ENCODE measurements around the gene TRIO.

Gene TRIO

DNA sequence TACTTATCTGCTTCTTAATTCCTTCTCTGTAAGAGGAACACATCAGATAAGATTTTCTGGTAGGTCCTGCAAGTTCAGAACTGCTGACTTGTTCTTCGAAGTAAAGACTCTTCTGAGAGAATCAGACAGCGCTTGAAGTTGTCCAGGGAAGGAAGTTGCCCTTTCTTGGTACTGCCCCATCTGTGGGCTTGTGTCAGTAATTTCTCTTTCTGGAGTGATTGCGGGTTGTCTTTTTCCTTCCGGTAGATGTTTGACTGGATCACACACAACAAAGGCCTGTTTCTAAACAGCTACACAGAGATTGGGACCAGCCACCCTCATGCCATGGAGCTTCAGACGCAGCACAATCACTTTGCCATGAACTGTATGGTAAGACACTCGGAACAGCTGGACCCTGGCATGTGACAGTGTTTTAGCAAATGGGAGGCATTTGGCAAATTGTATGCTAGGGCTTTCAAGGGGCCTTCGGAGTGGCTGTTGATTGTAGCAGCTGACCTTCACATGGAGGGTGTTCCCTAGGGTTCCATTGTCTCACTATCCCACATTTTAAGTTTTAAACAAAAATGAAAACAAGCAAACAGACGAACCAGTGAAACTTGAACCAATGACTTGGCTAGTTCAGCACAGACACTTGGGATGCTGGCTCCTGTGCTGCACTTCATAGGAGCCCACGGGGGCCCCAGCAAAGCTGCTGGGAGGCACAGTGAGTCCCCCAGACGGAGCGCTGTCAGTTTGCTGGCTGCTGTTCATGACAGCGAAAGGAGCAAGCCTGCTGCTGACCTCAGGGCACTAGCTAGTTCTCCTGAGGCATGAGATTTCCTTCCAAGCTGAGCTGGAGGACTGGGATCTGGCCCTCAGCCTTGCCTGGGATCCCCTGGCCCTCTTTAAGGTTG lies 149.9 kb downstream of the TRIO start:
- no peak overlapping the region for H3K27ac ChIP-seq (replicated peaks; ENCODE audit: low read length)
- H3K79me1 ChIP-seq (ENCODE audit: low read depth, low read length) = no peaks in the 10 kb centered on the region
- peaks cover 14 to 92% of the 10 kb centered on the region in 2 donors for H3K36me3 ChIP-seq (replicated peaks in 1 of 2; ENCODE audit: control insufficient read depth in 2 of 2, insufficient read depth in 2 of 2, low read length in 2 of 2)

DNA sequence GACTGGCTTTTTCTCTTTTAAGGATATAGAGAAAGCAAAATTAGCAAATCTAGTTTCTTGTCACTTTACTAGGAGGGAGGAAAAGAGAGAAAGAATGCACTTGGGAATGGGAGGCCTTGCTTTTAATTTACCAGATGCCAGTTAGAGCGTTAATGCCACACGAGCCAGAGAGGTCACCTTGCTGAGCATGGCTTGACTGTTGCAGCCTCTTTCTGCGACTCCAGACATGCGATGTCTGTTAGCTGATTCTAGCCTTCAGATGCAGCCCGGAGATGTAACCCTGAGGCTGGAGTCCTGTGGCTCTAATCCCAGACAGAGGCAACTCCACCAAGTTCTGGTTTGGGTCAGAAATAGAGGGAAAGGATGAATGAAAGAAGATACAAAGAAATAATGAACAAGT lies 152.5 kb downstream of the TRIO start:
- no peaks in the 10 kb centered on the region for H3K9me3 ChIP-seq (replicated peaks in 1 of 2; ENCODE audit: control insufficient read depth in 2 of 2, insufficient read depth in 1 of 2, low read depth in 1 of 2, low read length in 2 of 2)
- peaks cover 13 to 97% of the 10 kb centered on the region in 2 donors for H3K36me3 ChIP-seq (replicated peaks in 1 of 2; ENCODE audit: control insufficient read depth in 2 of 2, insufficient read depth in 2 of 2, low read length in 2 of 2)
- H3K9ac ChIP-seq (ENCODE audit: low read depth, low read length, poor library complexity) = no peak overlapping the region
- WGBS, 2 donors (ENCODE audit: extremely low coverage in 2 of 2, insufficient read length in 2 of 2, insufficient replicate concordance in 1 of 2) = no CpG with 5 or more reads among the region's 5 CpGs
- H2BK12ac ChIP-seq (ENCODE audit: low read length) = no peak overlapping the region
- no peak overlapping the region for H2AK5ac ChIP-seq (ENCODE audit: low read depth, low read length)
- H3K27me3 ChIP-seq (ENCODE audit: control insufficient read depth in 3 of 3, insufficient read depth in 3 of 3, low read depth in 1 of 3, low read length in 3 of 3) = peaks cover 0 to 2% (median 0%) of the 10 kb centered on the region in 3 experiments
- H2BK5ac ChIP-seq (ENCODE audit: low read length) = no peak overlapping the region
- H3K4me3 ChIP-seq (ENCODE audit: low read length in 2 of 2) = no peak overlapping the region
- H4K8ac ChIP-seq (ENCODE audit: low read depth, low read length) = no peak overlapping the region
- H3K18ac ChIP-seq (ENCODE audit: low read length) = no peak overlapping the region
- H2BK15ac ChIP-seq (ENCODE audit: low read length) = no peak overlapping the region
- H3K4me2 ChIP-seq (ENCODE audit: insufficient read depth, low read length, poor library complexity, severe bottlenecking) = no peak overlapping the region
- no peaks in the 10 kb centered on the region for H3K79me1 ChIP-seq (ENCODE audit: low read depth, low read length)
- no peak overlapping the region for H3K14ac ChIP-seq (ENCODE audit: low read length)
- no peak overlapping the region for H4K91ac ChIP-seq (ENCODE audit: low read depth, low read length, poor library complexity)
- H3K23ac ChIP-seq (ENCODE audit: low read depth, low read length, poor library complexity) = no peak overlapping the region
- H2AFZ ChIP-seq (ENCODE audit: low read length) = no peak overlapping the region
- H3K4ac ChIP-seq (ENCODE audit: low read length) = no peak overlapping the region
- H3K27ac ChIP-seq (replicated peaks; ENCODE audit: low read length) = no peak overlapping the region
- H2BK120ac ChIP-seq (ENCODE audit: low read depth, low read length) = no peak overlapping the region
- DNase-seq (ENCODE audit: low spot score) = no peak
- peaks cover 0 to 11% of the 10 kb centered on the region in 2 donors for H3K4me1 ChIP-seq (ENCODE audit: control insufficient read depth in 2 of 2, insufficient read depth in 1 of 2, low read depth in 1 of 2, low read length in 2 of 2)

More for the DNA sequence above, 149.9 kb downstream of the TRIO start:
- Histone ChIP-seq H2BK15ac (ENCODE audit: low read length) (no peak overlapping the region), H3K4ac (ENCODE audit: low read length) (no peak overlapping the region), H2AFZ (ENCODE audit: low read length) (no peak overlapping the region), H4K8ac (ENCODE audit: low read depth, low read length) (no peak overlapping the region), H3K14ac (ENCODE audit: low read length) (no peak overlapping the region), H3K23ac (ENCODE audit: low read depth, low read length, poor library complexity) (no peak overlapping the region), H2BK5ac (ENCODE audit: low read length) (no peak overlapping the region), H3K27me3 (ENCODE audit: control insufficient read depth in 3 of 3, insufficient read depth in 3 of 3, low read depth in 1 of 3, low read length in 3 of 3) (peaks cover 0 to 2% (median 0%) of the 10 kb centered on the region in 3 experiments), H3K9me3 (replicated peaks in 1 of 2; ENCODE audit: control insufficient read depth in 2 of 2, insufficient read depth in 1 of 2, low read depth in 1 of 2, low read length in 2 of 2) (no peaks in the 10 kb centered on the region), H3K18ac (ENCODE audit: low read length) (no peak overlapping the region), H2AK5ac (ENCODE audit: low read depth, low read length) (no peak overlapping the region), H4K91ac (ENCODE audit: low read depth, low read length, poor library complexity) (no peak overlapping the region), H2BK120ac (ENCODE audit: low read depth, low read length) (no peak overlapping the region), H3K4me2 (ENCODE audit: insufficient read depth, low read length, poor library complexity, severe bottlenecking) (no peak overlapping the region), H3K4me1 (ENCODE audit: control insufficient read depth in 2 of 2, insufficient read depth in 1 of 2, low read depth in 1 of 2, low read length in 2 of 2) (no peaks in the 10 kb centered on the region), H2BK12ac (ENCODE audit: low read length) (no peak overlapping the region), H3K4me3 (ENCODE audit: low read length in 2 of 2) (no peak overlapping the region), H3K9ac (ENCODE audit: low read depth, low read length, poor library complexity) (no peak overlapping the region)
- no CpG with 5 or more reads among the region's 12 CpGs for WGBS, 2 donors (ENCODE audit: extremely low coverage in 2 of 2, insufficient read length in 2 of 2, insufficient replicate concordance in 1 of 2)
- DNase-seq (ENCODE audit: low spot score) = no peak

DNA sequence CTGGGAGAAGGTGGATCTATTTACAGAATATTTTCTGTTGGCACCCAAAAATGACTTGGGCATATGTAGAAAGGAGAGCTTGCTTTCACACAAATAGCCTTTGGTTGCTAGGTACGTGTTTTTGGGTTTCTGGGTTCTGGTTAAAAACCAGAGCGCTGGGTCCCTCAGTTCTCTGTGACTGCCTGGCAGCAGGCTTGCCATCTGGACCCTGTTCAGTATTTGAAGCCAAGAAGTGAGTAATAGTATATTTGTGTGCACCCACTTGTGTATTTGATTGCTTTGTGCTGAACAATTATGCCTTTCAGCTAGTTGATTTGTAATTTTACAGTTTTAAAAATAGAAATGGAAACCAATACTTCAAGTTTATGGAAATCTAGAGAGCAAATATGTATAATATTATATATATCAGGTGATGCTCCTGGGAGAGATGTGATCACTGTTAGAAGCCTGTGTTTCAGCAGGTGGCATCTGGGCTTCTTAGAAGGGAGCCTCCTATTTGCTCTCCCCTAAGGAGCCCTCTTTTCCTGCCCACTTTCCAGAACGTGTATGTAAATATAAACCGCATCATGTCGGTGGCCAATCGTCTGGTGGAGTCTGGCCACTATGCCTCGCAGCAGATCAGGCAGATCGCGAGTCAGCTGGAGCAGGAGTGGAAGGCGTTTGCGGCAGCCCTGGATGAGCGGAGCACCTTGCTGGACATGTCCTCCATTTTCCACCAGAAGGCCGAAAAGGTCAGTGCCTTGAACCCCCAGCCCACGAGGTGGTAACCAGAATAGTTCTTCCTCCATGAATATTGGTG lies 153.6 kb downstream of the TRIO start:
- peaks cover 11 to 98% of the 10 kb centered on the region in 2 donors for H3K36me3 ChIP-seq (replicated peaks in 1 of 2; ENCODE audit: control insufficient read depth in 2 of 2, insufficient read depth in 2 of 2, low read length in 2 of 2)
- no peak overlapping the region for H2BK120ac ChIP-seq (ENCODE audit: low read depth, low read length)
- no peak overlapping the region for H3K14ac ChIP-seq (ENCODE audit: low read length)
- no peak for DNase-seq (ENCODE audit: low spot score)
- no peak overlapping the region for H2BK12ac ChIP-seq (ENCODE audit: low read length)
- H2BK15ac ChIP-seq (ENCODE audit: low read length) = no peak overlapping the region
- H3K79me1 ChIP-seq (ENCODE audit: low read depth, low read length) = no peaks in the 10 kb centered on the region
- no peak overlapping the region for H3K9ac ChIP-seq (ENCODE audit: low read depth, low read length, poor library complexity)
- no peak overlapping the region for H3K4ac ChIP-seq (ENCODE audit: low read length)
- no peaks in the 10 kb centered on the region for H3K9me3 ChIP-seq (replicated peaks in 1 of 2; ENCODE audit: control insufficient read depth in 2 of 2, insufficient read depth in 1 of 2, low read depth in 1 of 2, low read length in 2 of 2)
- no peak overlapping the region for H2AFZ ChIP-seq (ENCODE audit: low read length)
- H4K91ac ChIP-seq (ENCODE audit: low read depth, low read length, poor library complexity) = no peak overlapping the region
- H3K4me2 ChIP-seq (ENCODE audit: insufficient read depth, low read length, poor library complexity, severe bottlenecking) = no peak overlapping the region
- no peak overlapping the region for H2BK5ac ChIP-seq (ENCODE audit: low read length)
- H4K8ac ChIP-seq (ENCODE audit: low read depth, low read length) = no peak overlapping the region
- no peak overlapping the region for H2AK5ac ChIP-seq (ENCODE audit: low read depth, low read length)
- no peaks in the 10 kb centered on the region for H3K27me3 ChIP-seq (ENCODE audit: control insufficient read depth in 3 of 3, insufficient read depth in 3 of 3, low read depth in 1 of 3, low read length in 3 of 3)
- H3K4me3 ChIP-seq (ENCODE audit: low read length in 2 of 2) = no peak overlapping the region
- no CpG with 5 or more reads among the region's 14 CpGs for WGBS, 2 donors (ENCODE audit: extremely low coverage in 2 of 2, insufficient read length in 2 of 2, insufficient replicate concordance in 1 of 2)
- H3K4me1 ChIP-seq (ENCODE audit: control insufficient read depth in 2 of 2, insufficient read depth in 1 of 2, low read depth in 1 of 2, low read length in 2 of 2) = peaks cover 0 to 13% of the 10 kb centered on the region in 2 donors
- no peak overlapping the region for H3K18ac ChIP-seq (ENCODE audit: low read length)
- no peak overlapping the region for H3K23ac ChIP-seq (ENCODE audit: low read depth, low read length, poor library complexity)
- H3K27ac ChIP-seq (replicated peaks; ENCODE audit: low read length) = no peak overlapping the region

DNA sequence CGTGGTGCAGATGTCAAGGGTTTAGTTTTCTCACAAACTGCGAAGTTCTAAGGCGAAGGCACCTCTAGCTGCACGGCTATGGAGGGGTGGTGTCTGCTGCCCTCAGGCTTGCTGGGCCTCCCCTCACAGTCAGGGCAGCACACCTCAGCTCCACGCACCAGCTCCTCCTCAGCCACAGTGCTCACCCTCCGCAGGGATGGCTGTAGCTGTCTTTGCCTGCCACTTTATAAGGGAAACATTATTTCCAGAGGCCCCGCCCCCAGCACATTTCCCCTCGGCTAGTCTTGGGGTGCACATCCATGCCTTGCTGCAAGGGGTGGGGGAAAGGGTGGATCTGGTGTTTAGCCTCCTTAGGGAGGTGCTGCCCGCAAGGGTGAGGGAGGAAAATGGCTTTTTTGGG lies 154.6 kb downstream of the TRIO start:
- Histone ChIP-seq H3K14ac (ENCODE audit: low read length) (no peak overlapping the region), H4K91ac (ENCODE audit: low read depth, low read length, poor library complexity) (no peak overlapping the region), H3K27me3 (ENCODE audit: control insufficient read depth in 3 of 3, insufficient read depth in 3 of 3, low read depth in 1 of 3, low read length in 3 of 3) (no peaks in the 10 kb centered on the region), H3K4me1 (ENCODE audit: control insufficient read depth in 2 of 2, insufficient read depth in 1 of 2, low read depth in 1 of 2, low read length in 2 of 2) (peaks cover 0 to 13% of the 10 kb centered on the region in 2 donors), H3K23ac (ENCODE audit: low read depth, low read length, poor library complexity) (no peak overlapping the region), H2AFZ (ENCODE audit: low read length) (no peak overlapping the region), H3K4me2 (ENCODE audit: insufficient read depth, low read length, poor library complexity, severe bottlenecking) (no peak overlapping the region), H3K36me3 (replicated peaks in 1 of 2; ENCODE audit: control insufficient read depth in 2 of 2, insufficient read depth in 2 of 2, low read length in 2 of 2) (peaks cover 11 to 98% of the 10 kb centered on the region in 2 donors), H3K18ac (ENCODE audit: low read length) (no peak overlapping the region), H2BK120ac (ENCODE audit: low read depth, low read length) (no peak overlapping the region), H3K9ac (ENCODE audit: low read depth, low read length, poor library complexity) (peak overlapping the region; percentile 75), H3K27ac (replicated peaks; ENCODE audit: low read length) (no peak overlapping the region), H3K4me3 (ENCODE audit: low read length in 2 of 2) (no peak overlapping the region), H2BK5ac (ENCODE audit: low read length) (no peak overlapping the region), H3K9me3 (replicated peaks in 1 of 2; ENCODE audit: control insufficient read depth in 2 of 2, insufficient read depth in 1 of 2, low read depth in 1 of 2, low read length in 2 of 2) (no peaks in the 10 kb centered on the region), H4K8ac (ENCODE audit: low read depth, low read length) (no peak overlapping the region), H2AK5ac (ENCODE audit: low read depth, low read length) (no peak overlapping the region), H3K4ac (ENCODE audit: low read length) (no peak overlapping the region), H3K79me1 (ENCODE audit: low read depth, low read length) (no peaks in the 10 kb centered on the region), H2BK15ac (ENCODE audit: low read length) (no peak overlapping the region), H2BK12ac (ENCODE audit: low read length) (no peak overlapping the region)
- no peak for DNase-seq (ENCODE audit: low spot score)
- no CpG with 5 or more reads among the region's 9 CpGs for WGBS, 2 donors (ENCODE audit: extremely low coverage in 2 of 2, insufficient read length in 2 of 2, insufficient replicate concordance in 1 of 2)

All from neuronal stem cell (in vitro differentiated cells).